CD14-positive monocyte (primary cell): Measurements from ENCODE around the gene RHCG. TPM values are rescaled to one million over a fixed set of nuclear protein-coding genes. Genes with fewer than 3 reads are reported as not detected.

Source experiments
- DNase-seq, 3 donors: peaks; one replicate each; pipeline ENCODE4 v3.0.0-alpha.2; 2011 to 2022
- H2AFZ ChIP-seq: 2 replicates; pipeline ENCODE4 v1.6.0; 2012; ENCODE audit warnings: mild to moderate bottlenecking, low read depth, low read length, inconsistent platforms; ENCODE audit not compliant: insufficient read depth, poor library complexity, severe bottlenecking
- H3K27ac ChIP-seq, 2 donors: 1 replicate in 1 of 2; 2 replicates in 1 of 2; pipeline ENCODE4 v1.5.1; 2012 to 2013; ENCODE audit warnings: low read length in 2 of 2, control low read depth in 1 of 2, inconsistent platforms in 1 of 2, low read depth in 1 of 2, mild to moderate bottlenecking in 1 of 2
- H3K27me3 ChIP-seq, 2 donors: one replicate each; pipeline versions ENCODE4 v1.6.0 to v1.6.1; 2011 to 2013; ENCODE audit warnings: low read length in 2 of 2; ENCODE audit not compliant: control insufficient read depth in 2 of 2, insufficient read depth in 2 of 2
- H3K36me3 ChIP-seq, 2 donors: replicated peaks in 1 of 2; 1 replicate in 1 of 2; 2 replicates in 1 of 2; pipeline versions ENCODE4 v1.5.1 to v1.6.1; 2012 to 2013; ENCODE audit warnings: low read length in 2 of 2, control low read depth in 1 of 2, inconsistent platforms in 1 of 2, mild to moderate bottlenecking in 1 of 2; ENCODE audit not compliant: insufficient read depth in 2 of 2, control insufficient read depth in 1 of 2
- H3K4me1 ChIP-seq, 2 donors: 1 replicate in 1 of 2; 2 replicates in 1 of 2; pipeline versions ENCODE4 v1.5.1 to v1.6.1; 2012 to 2013; ENCODE audit warnings: low read length in 2 of 2, control low read depth in 1 of 2, inconsistent platforms in 1 of 2, mild to moderate bottlenecking in 1 of 2, moderate library complexity in 1 of 2; ENCODE audit not compliant: insufficient read depth in 2 of 2, control insufficient read depth in 1 of 2
- H3K4me2 ChIP-seq: replicated peaks from 2 replicates; pipeline ENCODE3; 2012; ENCODE audit warnings: low read length, moderate library complexity, mild to moderate bottlenecking; ENCODE audit not compliant: poor library complexity, severe bottlenecking; ENCODE audit errors: extremely low read depth
- H3K4me3 ChIP-seq, 3 experiments: fragments of 200-600 bp in 1 of 3; sonication (generic) in 1 of 3; replicated peaks in 1 of 3; 1 replicate in 2 of 3; 2 replicates in 1 of 3; pipeline ENCODE4 v1.5.1; 2011 to 2013; ENCODE audit warnings: low read length in 3 of 3, mild to moderate bottlenecking in 3 of 3, control low read depth in 2 of 3, low read depth in 2 of 3, inconsistent platforms in 1 of 3, moderate library complexity in 1 of 3
- H3K79me2 ChIP-seq: 2 replicates; pipeline ENCODE4 v1.6.0; 2012; ENCODE audit warnings: mild to moderate bottlenecking, control low read depth, inconsistent platforms, low read length, moderate library complexity; ENCODE audit not compliant: insufficient read depth
- H3K9ac ChIP-seq: 2 replicates; pipeline ENCODE4 v1.6.0; 2017; ENCODE audit warnings: low read length, mild to moderate bottlenecking; ENCODE audit not compliant: insufficient read depth, poor library complexity, severe bottlenecking
- H3K9me3 ChIP-seq, 2 donors: replicated peaks in 1 of 2; 1 replicate in 1 of 2; 2 replicates in 1 of 2; pipeline versions ENCODE4 v1.5.1 to v1.6.1; 2012 to 2013; ENCODE audit warnings: low read length in 2 of 2, control low read depth in 1 of 2; ENCODE audit not compliant: control insufficient read depth in 1 of 2, insufficient read depth in 1 of 2
- H4K20me1 ChIP-seq: 2 replicates; pipeline ENCODE4 v1.6.0; 2012; ENCODE audit warnings: mild to moderate bottlenecking, low read length, control low read depth, moderate library complexity; ENCODE audit not compliant: insufficient read depth
- H3K27ac Mint-ChIP-seq, 7 donors: one replicate each; pipeline ENCODE4 v1.8.0; 2020; ENCODE audit warnings: mild to moderate bottlenecking in 7 of 7, mixed read lengths in 7 of 7, moderate library complexity in 6 of 7, inconsistent platforms in 2 of 7
- H3K27me3 Mint-ChIP-seq, 3 donors: one replicate each; pipeline ENCODE4 v1.8.0; 2021 to 2022; ENCODE audit warnings: low read depth in 3 of 3, mild to moderate bottlenecking in 3 of 3, mixed read lengths in 3 of 3, moderate library complexity in 3 of 3, inconsistent platforms in 1 of 3
- H3K36me3 Mint-ChIP-seq, 2 donors: one replicate each; pipeline ENCODE4 v1.8.0; 2020; ENCODE audit warnings: mixed read lengths in 2 of 2, inconsistent platforms in 1 of 2, mild to moderate bottlenecking in 1 of 2
- H3K4me1 Mint-ChIP-seq: one replicate; pipeline ENCODE4 v1.8.0; 2020; ENCODE audit warnings: mild to moderate bottlenecking, mixed read lengths
- H3K4me3 Mint-ChIP-seq, 2 donors: one replicate each; pipeline ENCODE4 v1.8.0; 2020; ENCODE audit warnings: mild to moderate bottlenecking in 2 of 2, mixed read lengths in 2 of 2, moderate library complexity in 1 of 2
- H3K9me3 Mint-ChIP-seq, 7 donors: one replicate each; pipeline ENCODE4 v1.8.0; 2020 to 2022; ENCODE audit warnings: mixed read lengths in 7 of 7, mild to moderate bottlenecking in 6 of 7, moderate library complexity in 6 of 7, inconsistent platforms in 2 of 7
- CTCF ChIP-seq: fragments of 200-600 bp; IDR thresholded peaks from one replicate; pipeline ENCODE4 v1.8.0; 2022; ENCODE audit warnings: antibody characterized with exemption, mild to moderate bottlenecking
- WGBS: methylation state at CpG from one replicate; pipeline ENCODE4 v1.1.5; 2013; ENCODE audit warnings: missing lambda C conversion rate; ENCODE audit not compliant: insufficient coverage; 5-methylcytosine and 5-hydroxymethylcytosine counted together
- intact Hi-C, 2 donors: fragments of 100-400 bp; cut with micrococcal nuclease; formaldehyde crosslinking; loops; one replicate each; pipeline versions ENCODE4 v1.15.0 to v1.15.1; 2023
- polyA plus RNA-seq, 3 donors: library from polyadenylated mRNA; depleted of rRNA in 1 of 3; unstranded in 2 of 3; stranded (reverse) in 1 of 3; fragments of 300-500 nt in 2 of 3; fragments of >200 nt in 1 of 3; fragmentation: Illumina TruSeq in 2 of 3; gene quantifications; 1 replicate in 2 of 3; 2 replicates in 1 of 3; pipeline ENCODE4 v1.2.3, GENCODE V29; 2012 to 2021

RHCG gene
- polyA plus RNA-seq, 3 donors = not detected

- Mint-ChIP-seq H3K27ac (peak overlapping the region in 1 of 7 donors; percentile 76), H3K4me3 (peak overlapping the region in 1 of 2 donors; percentile 51), H3K9me3 (peaks cover 0 to 2% (median 0%) of the 10 kb centered on the region in 7 donors), H3K4me1 (peaks cover 25% of the 10 kb centered on the region), H3K27me3 (peaks cover 34 to 54% (median 41%) of the 10 kb centered on the region in 3 donors), H3K36me3 (peaks cover 2 to 5% of the 10 kb centered on the region in 2 donors)
- Histone ChIP-seq H3K79me2 (no peaks in the 10 kb centered on the region), H3K4me1 (peaks cover 19 to 27% of the 10 kb centered on the region in 2 donors), H3K27me3 (peaks cover 6 to 42% of the 10 kb centered on the region in 2 donors), H3K36me3 (no peaks in the 10 kb centered on the region), H3K27ac (peak overlapping the region in 1 of 2 donors; percentile 36), H3K9me3 (no peaks in the 10 kb centered on the region), H3K4me2 (no peak overlapping the region), H2AFZ (no peak overlapping the region), H3K9ac (peak overlapping the region; percentile 27), H3K4me3 (no peak overlapping the region), H4K20me1 (no peaks in the 10 kb centered on the region)
- WGBS = no CpG with 5 or more reads among the region's 1 CpG
- intact Hi-C loops = no loop called here
- TF ChIP-seq CTCF = no peak
- peak; percentile 50 to 79 (median 74) for DNase-seq
Measured at GRCh38 chr15:89429023-89429422, 67.4 kb downstream of the RHCG start.

GRCh38 chr15:89428246-89428645 lies 68.1 kb downstream of the RHCG start:
- Mint-ChIP-seq H3K27me3 (peaks cover 41 to 58% (median 45%) of the 10 kb centered on the region in 3 donors), H3K4me3 (no peak overlapping the region), H3K9me3 (peaks cover 0 to 2% (median 0%) of the 10 kb centered on the region in 7 donors), H3K36me3 (peaks cover 2 to 5% of the 10 kb centered on the region in 2 donors), H3K4me1 (peaks cover 25% of the 10 kb centered on the region), H3K27ac (peak overlapping the region in 3 of 7 donors; percentile 42 to 68 (median 55))
- no peak overlapping the region for H2AFZ ChIP-seq
- no peaks in the 10 kb centered on the region for H4K20me1 ChIP-seq
- H3K27ac ChIP-seq = no peak overlapping the region
- no peaks in the 10 kb centered on the region for H3K9me3 ChIP-seq
- no peak overlapping the region for H3K4me3 ChIP-seq
- H3K27me3 ChIP-seq = peaks cover 8 to 48% of the 10 kb centered on the region in 2 donors
- no peaks in the 10 kb centered on the region for H3K36me3 ChIP-seq
- no peak overlapping the region for H3K9ac ChIP-seq
- intact Hi-C loops = no loop called here
- peaks cover 19 to 27% of the 10 kb centered on the region in 2 donors for H3K4me1 ChIP-seq
- WGBS = 83% methylated on average over 2 of the region's 2 CpGs
- H3K79me2 ChIP-seq = no peaks in the 10 kb centered on the region
- no peak for DNase-seq
- no peak overlapping the region for H3K4me2 ChIP-seq
- no peak for TF ChIP-seq CTCF
